Measurements from ENCODE around the gene CIART.

CIART gene

DNA sequence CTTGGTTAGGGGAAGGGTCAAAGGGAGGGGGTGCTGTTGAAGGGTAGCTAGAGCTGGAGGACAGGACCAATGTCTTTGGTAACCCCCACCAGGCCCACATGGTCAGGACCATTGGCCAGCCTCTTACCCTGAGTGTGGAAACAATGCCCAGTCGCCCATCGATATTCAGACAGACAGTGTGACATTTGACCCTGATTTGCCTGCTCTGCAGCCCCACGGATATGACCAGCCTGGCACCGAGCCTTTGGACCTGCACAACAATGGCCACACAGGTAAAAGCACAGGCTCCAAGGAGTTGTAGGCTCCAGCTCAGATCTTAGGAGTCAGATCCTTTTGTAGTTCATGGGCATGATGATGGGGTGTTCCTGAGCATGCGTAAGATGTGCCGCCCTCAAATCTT lies 21.0 kb upstream of the CIART start:
- DNase-seq: no peak

GRCh38 chr1:150262388-150263320 lies 19.7 kb upstream of the CIART start:
- no peak for DNase-seq

DNA sequence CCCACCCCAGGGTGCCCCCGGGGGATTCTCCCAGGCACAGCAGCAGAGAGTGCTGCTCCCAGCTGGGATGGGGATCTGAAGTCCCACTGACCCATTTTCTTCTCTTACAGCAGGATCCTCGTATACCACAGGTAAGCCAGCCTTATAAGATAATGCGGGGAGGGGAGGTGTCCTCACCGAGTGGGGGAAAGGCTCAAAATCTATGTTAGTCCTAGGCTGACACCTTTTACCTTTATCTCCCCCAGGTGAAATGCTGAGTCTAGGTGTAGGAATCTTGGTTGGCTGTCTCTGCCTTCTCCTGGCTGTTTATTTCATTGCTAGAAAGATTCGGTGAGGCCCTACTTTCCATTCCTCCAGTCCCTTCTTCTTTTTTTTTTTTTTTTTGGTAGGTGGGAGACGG lies 18.8 kb upstream of the CIART start:
- no peak for DNase-seq

DNA sequence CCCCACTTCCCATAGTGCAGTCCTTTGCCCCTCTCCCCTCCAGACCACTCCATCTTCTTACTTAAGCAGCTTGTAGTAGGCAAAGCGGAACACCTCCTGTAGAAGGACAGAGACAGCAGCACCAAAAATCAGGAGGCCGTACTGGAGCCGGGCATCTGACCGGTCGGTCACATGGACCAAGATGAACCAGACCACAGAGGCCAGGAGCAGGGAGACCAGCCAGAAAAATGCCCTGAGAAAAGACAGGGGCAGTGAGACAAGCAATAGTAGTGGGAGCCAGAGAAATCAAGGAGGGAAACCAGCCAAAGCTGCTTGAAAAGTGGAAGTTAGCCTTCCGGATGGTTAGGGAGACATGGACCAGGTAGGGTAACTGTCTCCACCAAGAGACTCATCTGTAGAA lies 14.5 kb upstream of the CIART start:
- DNase-seq: peak in 1 of 56 donors; percentile 19

GRCh38 chr1:150268340-150268704 lies 14.0 kb upstream of the CIART start:
- DNase-seq: peak in 15 of 56 donors; percentile 7 to 42 (median 29)

- peak; percentile 69 to 98 (median 96) for DNase-seq
These were observed 13.5 kb upstream of the CIART start, which contains the start of gene APH1A for GRCh38 chr1:150268705-150269403. APH1A (minus strand) TSS chr1:150269016; CDS start chr1:150268810, 206 bp downstream.

DNA sequence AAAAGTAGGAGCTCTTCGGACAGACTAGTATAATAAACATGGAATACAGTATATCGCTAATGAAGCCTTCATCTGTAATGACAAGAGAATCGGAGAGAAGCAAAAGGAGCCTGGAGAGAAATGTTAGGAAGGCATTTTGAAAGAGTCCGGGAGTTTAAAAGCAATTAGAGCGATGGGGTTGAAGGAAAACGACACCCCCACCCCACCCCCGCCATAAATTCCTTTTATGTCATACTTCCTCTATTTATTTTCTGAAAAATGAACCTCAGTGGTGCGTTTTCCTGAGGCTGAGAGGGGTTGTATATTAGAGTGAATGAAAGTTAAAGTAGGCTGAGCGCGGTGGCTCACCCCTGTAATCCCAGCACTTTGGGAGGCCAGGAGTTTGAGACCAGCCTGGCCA lies 12.9 kb upstream of the CIART start:
- DNase-seq: no peak

DNA sequence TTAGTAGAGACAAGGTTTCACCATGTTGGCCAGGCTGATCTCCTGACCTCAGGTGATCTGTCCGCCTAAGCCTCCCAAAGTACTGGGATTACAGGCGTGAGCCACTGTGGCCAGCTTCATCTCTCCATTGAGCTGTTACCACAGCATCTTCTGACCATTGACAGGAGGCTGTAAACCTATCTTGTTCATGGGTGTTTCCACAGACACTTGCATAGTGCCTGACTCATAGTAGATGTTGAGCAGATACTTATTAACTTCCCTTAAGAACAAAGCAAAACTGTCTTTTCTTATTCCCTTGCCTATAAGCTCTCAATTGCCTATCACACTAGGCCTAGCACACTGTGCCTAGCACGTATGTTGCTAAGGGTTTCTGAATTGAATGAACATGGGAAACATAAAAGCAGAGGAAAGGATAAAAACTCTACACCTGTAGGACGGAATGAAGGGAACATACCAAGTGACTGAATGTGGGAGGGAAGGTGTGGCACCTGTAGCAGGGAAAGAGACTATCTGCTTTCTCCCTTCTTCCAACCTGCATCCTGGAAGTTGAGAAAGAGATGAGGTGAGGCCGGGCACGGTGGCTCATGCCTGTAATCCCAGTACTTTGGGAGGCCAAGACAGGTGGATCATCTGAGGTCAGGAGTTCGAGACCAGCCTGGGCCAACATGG lies 10.9 kb upstream of the CIART start:
- no peak for DNase-seq

- DNase-seq: no peak
These were observed 9.0 kb upstream of the CIART start for GRCh38 chr1:150273311-150273710.

- DNase-seq: no peak
These were observed 2.1 kb upstream of the CIART start for GRCh38 chr1:150280138-150280707.

GRCh38 chr1:150281221-150281757 lies 1.1 kb upstream of the CIART start:
- DNase-seq: peak in 49 of 56 donors; percentile 18 to 86 (median 58)

DNA sequence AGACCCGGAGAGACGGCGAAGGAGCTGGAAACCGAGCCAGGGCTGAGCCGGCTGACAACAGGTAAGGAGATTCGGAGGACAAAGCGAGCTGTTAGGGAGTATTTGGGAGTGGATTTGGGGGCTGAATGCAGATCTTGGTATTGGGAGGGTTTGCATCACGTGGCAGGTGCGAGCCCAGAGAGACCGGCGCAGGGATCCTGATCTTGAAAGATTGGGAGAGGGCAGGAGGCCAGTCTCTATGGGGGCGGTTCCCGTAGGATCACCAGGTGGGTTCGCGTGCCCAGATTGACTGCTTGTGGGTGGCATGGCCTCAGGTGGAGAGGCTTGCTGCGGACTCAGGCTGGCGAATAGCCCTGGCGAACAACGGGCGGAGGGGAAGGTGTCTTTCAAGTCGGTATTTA lies 204 bp downstream of the CIART start:
- DNase-seq: peak in 10 of 56 donors; percentile 38 to 70 (median 54)

DNA sequence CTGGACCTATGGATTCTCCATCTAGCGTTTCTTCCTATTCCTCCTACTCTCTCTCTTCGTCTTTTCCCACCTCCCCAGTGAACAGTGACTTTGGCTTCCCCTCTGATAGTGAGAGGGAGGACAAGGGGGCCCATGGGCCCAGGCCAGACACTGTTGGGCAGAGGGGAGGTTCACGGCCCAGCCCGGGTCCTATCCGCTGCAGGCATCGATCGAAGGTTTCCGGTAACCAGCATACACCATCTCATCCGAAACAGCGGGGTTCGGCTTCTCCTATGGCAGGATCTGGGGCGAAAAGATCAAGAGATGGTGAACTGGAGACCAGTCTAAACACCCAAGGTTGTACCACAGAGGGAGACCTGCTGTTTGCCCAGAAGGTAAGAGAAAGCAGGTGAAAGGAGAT lies 906 bp downstream of the CIART start:
- DNase-seq: no peak

- no peak for DNase-seq
These were observed 6.0 kb downstream of the CIART start for GRCh38 chr1:150288382-150288781.

GRCh38 chr1:150288822-150289221 lies 6.5 kb downstream of the CIART start:
- DNase-seq: peak in 1 of 56 donors; percentile 10

GRCh38 chr1:150293433-150294253 lies 11.3 kb downstream of the CIART start, which contains the start of gene MRPS21:
MRPS21 (plus strand) TSS chr1:150293861; CDS start chr1:150294367, 506 bp downstream.
- DNase-seq: peak; percentile 25 to 94 (median 83)

- DNase-seq: no peak
These were observed 13.1 kb downstream of the CIART start for GRCh38 chr1:150295476-150295875.

DNA sequence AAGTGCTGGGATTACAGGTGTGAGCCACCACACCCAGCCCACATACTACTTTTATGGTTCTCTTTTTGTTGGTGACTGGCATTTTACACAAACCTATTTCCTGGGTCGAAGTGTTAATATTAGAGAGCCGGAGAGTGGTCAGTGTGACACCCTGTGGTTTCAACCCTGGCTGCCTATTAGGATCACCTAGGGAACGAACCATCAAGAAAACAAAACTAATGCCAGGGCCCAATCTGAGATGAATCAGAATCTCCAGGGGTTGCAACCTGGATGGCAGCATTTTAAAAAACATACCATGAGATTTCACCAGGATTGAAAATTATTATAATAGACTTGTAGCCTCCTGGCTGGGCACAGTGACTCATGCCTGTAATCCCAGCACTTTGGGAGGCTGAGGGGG lies 17.4 kb downstream of the CIART start:
- no peak for DNase-seq

- peak in 53 of 56 donors; percentile 2 to 94 (median 51) for DNase-seq
These were observed 20.0 kb downstream of the CIART start for GRCh38 chr1:150302338-150302737.

GRCh38 chr1:150302902-150303301 lies 20.5 kb downstream of the CIART start:
- DNase-seq: no peak
